Fibroblast of skin of left quadriceps (primary cell): Measurements from ENCODE around the gene PROP1.
"Not testable (repeated sequence)": the region's sequence is repeated elsewhere in the genome, so short reads cannot be mapped to it uniquely, and the experiment has no call there.

Experiments
- DNase-seq, 2 experiments: peaks; one replicate each; pipeline ENCODE4 v3.0.0-alpha.2; 2013; ENCODE audit warnings: low read depth in 2 of 2

PROP1 gene

GRCh38 chr5:177995691-177996595 lies at the start of gene PROP1:
PROP1 (minus strand) TSS chr5:177996242; CDS start chr5:177995933, 309 bp downstream.
- DNase-seq, result no peak

- not testable (repeated sequence) for DNase-seq
These were observed 23.5 kb upstream of the PROP1 start for GRCh38 chr5:178019379-178020030.

- DNase-seq, result not testable (repeated sequence)
These were observed 16.7 kb upstream of the PROP1 start for GRCh38 chr5:178012758-178013157.

- DNase-seq, result not testable (repeated sequence)
These were observed 15.9 kb upstream of the PROP1 start for GRCh38 chr5:178011816-178012554.

- DNase-seq, result not testable (repeated sequence)
These were observed 11.2 kb upstream of the PROP1 start for GRCh38 chr5:178007272-178007671.

GRCh38 chr5:178006536-178007231 lies 10.6 kb upstream of the PROP1 start:
- not testable (repeated sequence) for DNase-seq

GRCh38 chr5:178006181-178006535 lies 10.1 kb upstream of the PROP1 start:
- not testable (repeated sequence) for DNase-seq

- no peak for DNase-seq
These were observed 1.8 kb upstream of the PROP1 start for GRCh38 chr5:177997846-177998245.

- no peak for DNase-seq
These were observed 1.3 kb upstream of the PROP1 start for GRCh38 chr5:177997319-177997670.

GRCh38 chr5:177996660-177997318 lies 747 bp upstream of the PROP1 start:
- no peak for DNase-seq

GRCh38 chr5:177994561-177995190 lies 1.4 kb downstream of the PROP1 start:
- no peak for DNase-seq

GRCh38 chr5:177994063-177994462 lies 2.0 kb downstream of the PROP1 start:
- no peak for DNase-seq

- DNase-seq, result no peak
These were observed 3.6 kb downstream of the PROP1 start for GRCh38 chr5:177992466-177992865.

GRCh38 chr5:177988989-177989625 lies 6.9 kb downstream of the PROP1 start:
- DNase-seq, result no peak

- DNase-seq, result no peak
These were observed 8.7 kb downstream of the PROP1 start for GRCh38 chr5:177987326-177987725.

GRCh38 chr5:177985430-177986040 lies 10.5 kb downstream of the PROP1 start:
- DNase-seq, result no peak

- no peak for DNase-seq
These were observed 11.3 kb downstream of the PROP1 start for GRCh38 chr5:177984584-177985206.

GRCh38 chr5:177983763-177984583 lies 12.1 kb downstream of the PROP1 start:
- DNase-seq, result no peak
